H1 (cell line): Measurements from ENCODE around the gene TMEM139. TPM values are rescaled to one million over a fixed set of nuclear protein-coding genes. Genes with fewer than 3 reads are reported as not detected.

Source experiments
- CTCF ChIA-PET: fragments of 300-600 bp; sonication (Branson Sonifier 250); formaldehyde crosslinking; loops from one replicate; lab custom pipeline; 2021; ENCODE audit not compliant: partially characterized antibody; lab: Charles Lee
- POLR2A ChIA-PET: fragments of 300-600 bp; sonication (Branson Sonifier 250); formaldehyde crosslinking; loops from one replicate; lab custom pipeline; 2021; ENCODE audit warnings: inconsistent platforms; ENCODE audit not compliant: partially characterized antibody; lab: Charles Lee
- DNase-seq, 2 experiments: peaks; one replicate each; pipeline versions ENCODE4 v3.0.0 to v3.0.0-alpha.2; 2010 to 2022; ENCODE audit warnings: low spot score in 2 of 2, low read depth in 1 of 2, mixed read lengths in 1 of 2
- FAIRE-seq: peaks from 2 replicates; lab custom pipeline; 2011; peaks lifted over from hg19 to GRCh38; lab: Jason Lieb, UNC
- H2AFZ ChIP-seq: 2 replicates; pipeline ENCODE4 v1.8.1; 2012; ENCODE audit warnings: low read length, inconsistent platforms
- H2AK5ac ChIP-seq: 2 replicates; pipeline ENCODE4 v1.6.1; 2013; ENCODE audit warnings: low read depth, low read length
- H2BK120ac ChIP-seq: replicated peaks from 2 replicates; pipeline ENCODE3; 2013; ENCODE audit warnings: low read depth, low read length, inconsistent platforms
- H2BK12ac ChIP-seq: 2 replicates; pipeline ENCODE4 v1.6.1; 2013; ENCODE audit warnings: low read depth, low read length
- H2BK15ac ChIP-seq: 2 replicates; pipeline ENCODE4 v1.6.1; 2013; ENCODE audit warnings: low read length
- H2BK20ac ChIP-seq: 2 replicates; pipeline ENCODE4 v1.6.1; 2013; ENCODE audit warnings: low read length
- H2BK5ac ChIP-seq: 2 replicates; pipeline ENCODE4 v1.6.1; 2013; ENCODE audit warnings: low read depth, low read length
- H3K14ac ChIP-seq: 2 replicates; pipeline ENCODE4 v1.6.1; 2013; ENCODE audit warnings: inconsistent platforms; ENCODE audit not compliant: insufficient read length
- H3K18ac ChIP-seq: 2 replicates; pipeline ENCODE4 v1.6.1; 2013; ENCODE audit warnings: low read length; ENCODE audit errors: extremely low read depth
- H3K23ac ChIP-seq: 2 replicates; pipeline ENCODE4 v1.6.1; 2013; ENCODE audit warnings: inconsistent platforms; ENCODE audit not compliant: insufficient read length
- H3K23me2 ChIP-seq: 2 replicates; pipeline ENCODE4 v1.6.1; 2013; ENCODE audit warnings: low read depth, low read length
- H3K27ac ChIP-seq: 2 replicates; pipeline ENCODE4 v1.6.1; 2011; ENCODE audit warnings: low read depth, low read length, inconsistent platforms
- H3K27me3 ChIP-seq, 4 experiments: replicated peaks in 1 of 4; 1 replicate in 1 of 4; 2 replicates in 3 of 4; pipeline versions ENCODE4 v1.6.1 to v1.8.1; 2011 to 2013; ENCODE audit warnings: low read length in 3 of 4, mild to moderate bottlenecking in 3 of 4, inconsistent platforms in 2 of 4, mixed read lengths in 2 of 4, moderate library complexity in 1 of 4; ENCODE audit not compliant: control insufficient read depth in 3 of 4, insufficient read depth in 3 of 4; ENCODE audit errors: extremely low read depth in 1 of 4
- H3K36me3 ChIP-seq, 4 experiments: 2 replicates each; pipeline versions ENCODE4 v1.6.1 to v1.8.1; 2011 to 2013; ENCODE audit warnings: mild to moderate bottlenecking in 4 of 4, low read length in 3 of 4, moderate library complexity in 2 of 4, control low read depth in 1 of 4, inconsistent platforms in 1 of 4; ENCODE audit not compliant: insufficient read depth in 4 of 4, control insufficient read depth in 2 of 4
- H3K4ac ChIP-seq: replicated peaks from 2 replicates; pipeline ENCODE3; 2013; ENCODE audit warnings: low read length, low read depth, mixed read lengths, inconsistent platforms; ENCODE audit not compliant: insufficient read length
- H3K4me1 ChIP-seq, 4 experiments: replicated peaks in 1 of 4; 1 replicate in 1 of 4; 2 replicates in 3 of 4; pipeline versions ENCODE4 v1.6.1 to v1.8.1; 2011 to 2013; ENCODE audit warnings: low read length in 3 of 4, inconsistent platforms in 2 of 4, mixed read lengths in 1 of 4; ENCODE audit not compliant: insufficient read depth in 4 of 4, control insufficient read depth in 3 of 4
- H3K4me2 ChIP-seq, 2 experiments: 2 replicates each; pipeline versions ENCODE4 v1.6.1 to v1.8.1; 2011 to 2013; ENCODE audit warnings: low read depth in 2 of 2, low read length in 2 of 2, control low read depth in 1 of 2, inconsistent platforms in 1 of 2, mild to moderate bottlenecking in 1 of 2; ENCODE audit not compliant: insufficient read depth in 1 of 2
- H3K4me3 ChIP-seq, 4 experiments: fragments of 200-600, 300-600 bp in 1 of 4; sonication (generic), shearing (Covaris generic), sonication (Bioruptor Twin) in 1 of 4; 2 replicates each; pipeline versions ENCODE4 v1.5.1 to v1.8.1; 2011 to 2016; ENCODE audit warnings: low read length in 4 of 4, low read depth in 3 of 4, control low read depth in 2 of 4, inconsistent platforms in 2 of 4, mild to moderate bottlenecking in 2 of 4, mixed read lengths in 1 of 4, moderate library complexity in 1 of 4; ENCODE audit not compliant: insufficient read depth in 2 of 4; ENCODE audit errors: extremely low read depth in 1 of 4
- H3K56ac ChIP-seq: replicated peaks from 2 replicates; pipeline ENCODE3; 2013; ENCODE audit warnings: low read depth, mild to moderate bottlenecking, mixed read lengths, low read length, inconsistent platforms; ENCODE audit not compliant: insufficient read length
- H3K79me1 ChIP-seq: 2 replicates; pipeline ENCODE4 v1.6.1; 2013; ENCODE audit warnings: low read depth, low read length, control low read depth
- H3K79me2 ChIP-seq, 2 experiments: 2 replicates each; pipeline versions ENCODE4 v1.6.1 to v1.8.1; 2012 to 2013; ENCODE audit warnings: low read length in 2 of 2, mild to moderate bottlenecking in 2 of 2, inconsistent platforms in 1 of 2; ENCODE audit not compliant: insufficient read depth in 2 of 2, control insufficient read depth in 1 of 2
- H3K9ac ChIP-seq, 4 experiments: replicated peaks in 1 of 4; 1 replicate in 1 of 4; 2 replicates in 3 of 4; pipeline versions ENCODE4 v1.6.1 to v1.8.1; 2011 to 2013; ENCODE audit warnings: low read depth in 3 of 4, low read length in 3 of 4, control low read depth in 2 of 4, mild to moderate bottlenecking in 2 of 4, moderate library complexity in 2 of 4, inconsistent platforms in 1 of 4; ENCODE audit errors: extremely low read depth in 1 of 4
- H3K9me3 ChIP-seq, 2 experiments: 2 replicates each; pipeline versions ENCODE4 v1.6.1 to v1.8.1; 2012 to 2013; ENCODE audit warnings: mild to moderate bottlenecking in 2 of 2, moderate library complexity in 2 of 2, control low read depth in 1 of 2, inconsistent platforms in 1 of 2, low read depth in 1 of 2, low read length in 1 of 2, mixed read lengths in 1 of 2; ENCODE audit not compliant: insufficient read depth in 2 of 2
- H4K20me1 ChIP-seq, 2 experiments: replicated peaks in 1 of 2; 2 replicates each; pipeline versions ENCODE3 to v1.8.1; 2011 to 2013; ENCODE audit warnings: inconsistent platforms in 2 of 2, low read length in 2 of 2, mild to moderate bottlenecking in 1 of 2; ENCODE audit not compliant: insufficient read depth in 2 of 2, control insufficient read depth in 1 of 2
- H4K5ac ChIP-seq: 2 replicates; pipeline ENCODE4 v1.6.1; 2013; ENCODE audit warnings: low read length, low read depth, mixed read lengths, inconsistent platforms; ENCODE audit not compliant: insufficient read length
- H4K8ac ChIP-seq: 2 replicates; pipeline ENCODE4 v1.8.0; 2013; ENCODE audit warnings: mild to moderate bottlenecking, moderate library complexity, low read length, inconsistent platforms; ENCODE audit not compliant: insufficient read depth; ENCODE audit errors: extremely low read depth
- H4K91ac ChIP-seq: replicated peaks from 2 replicates; pipeline ENCODE3; 2013; ENCODE audit warnings: low read length, mixed read lengths, inconsistent platforms; ENCODE audit not compliant: insufficient read length
- CTBP2 ChIP-seq: IDR thresholded peaks from 2 replicates; pipeline ENCODE4 v1.7.0; 2011; ENCODE audit warnings: borderline replicate concordance, mild to moderate bottlenecking, moderate library complexity, mixed read lengths, low read length; ENCODE audit not compliant: insufficient read depth, insufficient read length
- E2F6 ChIP-seq: IDR thresholded peaks from 2 replicates; pipeline ENCODE4 v1.6.1; 2012; ENCODE audit warnings: inconsistent platforms
- RAD21 ChIP-seq, 2 experiments: IDR thresholded peaks in 1 of 2; conservative IDR thresholded peaks in 1 of 2; 2 replicates each; pipeline ENCODE4 v1.6.1; 2011; ENCODE audit warnings: low read depth in 2 of 2, low read length in 2 of 2, improper control_type of control experiment in 1 of 2, inconsistent platforms in 1 of 2, mild to moderate bottlenecking in 1 of 2, moderate library complexity in 1 of 2
- RNF2 ChIP-seq: fragments of 200-900, 300-1000 bp; sonication (generic); IDR thresholded peaks from 2 replicates; pipeline ENCODE4 v1.7.1; 2016; ENCODE audit warnings: borderline replicate concordance, low read depth, mild to moderate bottlenecking, antibody characterized with exemption, low read length; ENCODE audit not compliant: poor library complexity, severe bottlenecking; ENCODE audit errors: missing control alignments
- SAP30 ChIP-seq: fragments of 300-600 bp; sonication (generic); IDR thresholded peaks from 2 replicates; pipeline ENCODE4 v1.7.1; 2012; ENCODE audit warnings: low read length, moderate library complexity, mild to moderate bottlenecking, inconsistent platforms; ENCODE audit not compliant: insufficient read depth, insufficient replicate concordance
- WGBS, 2 experiments: shearing (Covaris generic) in 1 of 2; methylation state at CpG; one replicate each; pipeline versions ENCODE4 v1.1.6 to v1.1.7; 2013 to 2015; ENCODE audit warnings: low lambda C conversion rate in 2 of 2, mixed read lengths in 2 of 2, inconsistent platforms in 1 of 2, low coverage in 1 of 2, missing lambda C conversion rate in 1 of 2; ENCODE audit not compliant: insufficient replicate concordance in 2 of 2, insufficient coverage in 1 of 2, insufficient read length in 1 of 2; ENCODE audit errors: extremely low coverage in 1 of 2, missing lambda C conversion rate in 1 of 2; 5-methylcytosine and 5-hydroxymethylcytosine counted together
- polyA plus RNA-seq, 7 experiments: library from polyadenylated mRNA; depleted of rRNA in 3 of 7; stranded (reverse) in 5 of 7; unstranded in 2 of 7; fragments of >200 nt in 5 of 7; fragments of 200-250 nt in 2 of 7; gene quantifications; 1 replicate in 5 of 7; 2 replicates in 1 of 7; 4 replicates in 1 of 7; pipeline versions ENCODE4 v1.2.1 to v1.2.3, GENCODE V29; 2011 to 2013; ENCODE audit warnings: missing spikeins in 2 of 7, mixed read lengths in 2 of 7
- total RNA-seq: library from RNA; stranded (reverse); fragmentation: NEBNext Ultra II Directional; extraction: Animal tissue kit (Norgen Biotek cat#: 25700); gene quantifications from 2 replicates; pipeline ENCODE4 v1.2.1, GENCODE V29; 2021
- TF ChIP-seq, protein P1 (sequence below), 3 experiments: IDR thresholded peaks; 1 replicate in 2 of 3; 2 replicates in 1 of 3; pipeline versions ENCODE4 v1.5.1 to v1.6.1; 2011; ENCODE audit warnings: low read length in 3 of 3, mild to moderate bottlenecking in 3 of 3, inconsistent platforms in 2 of 3, low read depth in 1 of 3, moderate library complexity in 1 of 3; ENCODE audit not compliant: insufficient read depth in 1 of 3; ENCODE audit errors: control extremely low read depth in 1 of 3

TMEM139 gene
- total and polyA plus RNA-seq, 2 of the 8 experiments (the other 6 are each of a cell fraction or from before 2014, with no cell fraction given), result 3.2 to 6.7 TPM

- H3K79me2 ChIP-seq, result no peaks in the 10 kb centered on the region
- FAIRE-seq, result peak; percentile 62
- no peak overlapping the region for H2BK15ac ChIP-seq
- WGBS, 2 experiments, result 32% methylated on average over 9 of the region's 9 CpGs; no CpG with 5 or more reads in 1 of the 2 experiments
- H4K20me1 ChIP-seq, result no peaks in the 10 kb centered on the region
- no peak overlapping the region for H2BK20ac ChIP-seq
- no peak overlapping the region for H2BK120ac ChIP-seq
- H4K5ac ChIP-seq, result no peak overlapping the region
- H3K36me3 ChIP-seq, result no peaks in the 10 kb centered on the region
- no peak overlapping the region for H2AK5ac ChIP-seq
- H3K14ac ChIP-seq, result no peak overlapping the region
- no peak overlapping the region for H2AFZ ChIP-seq
- H3K4me3 ChIP-seq, result no peak overlapping the region
- H2BK5ac ChIP-seq, result no peak overlapping the region
- peaks cover 2 to 3% of the 10 kb centered on the region in 2 experiments; a peak in 2 of 4 replicates for H3K9me3 ChIP-seq
- H3K23me2 ChIP-seq, result no peaks in the 10 kb centered on the region
- H3K4me2 ChIP-seq, result no peak overlapping the region
- H3K56ac ChIP-seq, result no peak overlapping the region
- peak in 1 of 2 experiments; percentile 58 for DNase-seq
- H3K9ac ChIP-seq, result no peak overlapping the region
- no peaks in the 10 kb centered on the region for H3K4me1 ChIP-seq
- no peak overlapping the region for H3K27ac ChIP-seq
- POLR2A ChIA-PET, result interaction anchor here (1.4 kb wide), 1 partner anchor 70 kb away, joined by 3 read pairs; no protein-coding TSS in a partner anchor
- no peak overlapping the region for H2BK12ac ChIP-seq
- no peak overlapping the region for H3K18ac ChIP-seq
- H4K8ac ChIP-seq, result no peak overlapping the region
- H3K79me1 ChIP-seq, result no peaks in the 10 kb centered on the region
- CTCF ChIA-PET, result interaction anchor here (0.6 to 6.5 kb wide), 48 partner anchors 8 to 764 kb away, joined by 3 to 91 read pairs (median 5); partner anchors contain the start of genes CASP2, CLCN1, EPHA1 and GSTK1
- H4K91ac ChIP-seq, result no peak overlapping the region
- H3K27me3 ChIP-seq, result no peaks in the 10 kb centered on the region; a peak in 1 of 7 replicates
- no peak overlapping the region for H3K4ac ChIP-seq
- H3K23ac ChIP-seq, result no peak overlapping the region
- TF ChIP-seq RAD21 (IDR thresholded peaks at IDR 0.05 in 1 of 2, conservative IDR thresholded peaks at IDR 0.05 in 1 of 2; ENCODE audit: low read depth in 2 of 2, low read length in 2 of 2), result peak; percentile 87 to 92
- TF ChIP-seq RNF2, result no peak
- TF ChIP-seq, protein P1, sequence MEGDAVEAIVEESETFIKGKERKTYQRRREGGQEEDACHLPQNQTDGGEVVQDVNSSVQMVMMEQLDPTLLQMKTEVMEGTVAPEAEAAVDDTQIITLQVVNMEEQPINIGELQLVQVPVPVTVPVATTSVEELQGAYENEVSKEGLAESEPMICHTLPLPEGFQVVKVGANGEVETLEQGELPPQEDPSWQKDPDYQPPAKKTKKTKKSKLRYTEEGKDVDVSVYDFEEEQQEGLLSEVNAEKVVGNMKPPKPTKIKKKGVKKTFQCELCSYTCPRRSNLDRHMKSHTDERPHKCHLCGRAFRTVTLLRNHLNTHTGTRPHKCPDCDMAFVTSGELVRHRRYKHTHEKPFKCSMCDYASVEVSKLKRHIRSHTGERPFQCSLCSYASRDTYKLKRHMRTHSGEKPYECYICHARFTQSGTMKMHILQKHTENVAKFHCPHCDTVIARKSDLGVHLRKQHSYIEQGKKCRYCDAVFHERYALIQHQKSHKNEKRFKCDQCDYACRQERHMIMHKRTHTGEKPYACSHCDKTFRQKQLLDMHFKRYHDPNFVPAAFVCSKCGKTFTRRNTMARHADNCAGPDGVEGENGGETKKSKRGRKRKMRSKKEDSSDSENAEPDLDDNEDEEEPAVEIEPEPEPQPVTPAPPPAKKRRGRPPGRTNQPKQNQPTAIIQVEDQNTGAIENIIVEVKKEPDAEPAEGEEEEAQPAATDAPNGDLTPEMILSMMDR (IDR thresholded peaks at IDR 0.05; ENCODE audit: control extremely low read depth in 1 of 3, insufficient read depth in 1 of 3, low read depth in 1 of 3, low read length in 3 of 3), result peak; percentile 15 to 85 (median 83)
- no peak for TF ChIP-seq SAP30
- no peak for TF ChIP-seq E2F6
- TF ChIP-seq CTBP2, result no peak
Observed at GRCh38 chr7:143240291-143241168, 44.2 kb upstream of the TMEM139 start.
